K562 (cell line): ENCODE results near the gene CDK5R2. TPM values are rescaled to one million over a fixed set of nuclear protein-coding genes. Genes with fewer than 3 reads are reported as not detected.

ENCODE experiments used
- CBX5 ChIP-seq: IDR thresholded peaks from 2 replicates; pipeline ENCODE4 v1.6.1; 2014; ENCODE audit warnings: low read depth, borderline replicate concordance
- CTBP1 ChIP-seq: fragments of 450-650 bp; IDR thresholded peaks from 2 replicates; pipeline ENCODE4 v1.6.1; 2016; ENCODE audit warnings: borderline replicate concordance
- HCFC1 ChIP-seq: IDR thresholded peaks from 2 replicates; pipeline ENCODE4 v1.6.1; 2012; ENCODE audit warnings: low read depth, low read length, improper control_type of control experiment
- L3MBTL2 ChIP-seq: fragments of 450-650 bp; IDR thresholded peaks from 2 replicates; pipeline ENCODE4 v1.6.1; 2016; ENCODE audit warnings: mild to moderate bottlenecking, moderate library complexity
- PCBP1 ChIP-seq: fragments of 200-400 bp; formaldehyde crosslinking; IDR thresholded peaks from 2 replicates; pipeline ENCODE4 v1.6.1; 2018; ENCODE audit warnings: mild to moderate bottlenecking, low read depth, low read length; ENCODE audit not compliant: poor library complexity, severe bottlenecking
- PTRF ChIP-seq: fragments of 450-650 bp; IDR thresholded peaks from 2 replicates; pipeline ENCODE4 v1.6.1; 2016; ENCODE audit warnings: mild to moderate bottlenecking, missing genetic modification characterization, missing compliant biosample characterization
- SIN3A ChIP-seq, 2 experiments: fragments of 150-350 bp in 1 of 2; IDR thresholded peaks; 2 replicates each; pipeline ENCODE4 v1.6.1; 2011 to 2016; ENCODE audit warnings: borderline replicate concordance in 2 of 2, low read depth in 2 of 2, low read length in 2 of 2, mild to moderate bottlenecking in 2 of 2, moderate library complexity in 2 of 2; ENCODE audit not compliant: control insufficient read depth in 1 of 2
- ZNF165 ChIP-seq: fragments of 250-450 bp; sonication (Bioruptor Pico); IDR thresholded peaks from 2 replicates; pipeline ENCODE4 v1.4.0; 2020; ENCODE audit warnings: borderline replicate concordance
- ZNF444 ChIP-seq: fragments of 250-450 bp; sonication (Bioruptor Pico); IDR thresholded peaks from 2 replicates; pipeline ENCODE4 v1.4.0; 2020; ENCODE audit warnings: mild to moderate bottlenecking, moderate library complexity
- polyA plus RNA-seq, 8 experiments: library from polyadenylated mRNA; depleted of rRNA in 4 of 8; stranded (reverse) in 5 of 8; unstranded in 3 of 8; fragments of >200 nt; fragmentation: Nextera tagmentation in 2 of 8; fragmentation: Illumina TruSeq in 1 of 8; extraction: Ambion mirVana in 2 of 8; extraction: Trizol in 1 of 8; gene quantifications; 2 replicates each; pipeline versions ENCODE4 v1.2.1 to v1.2.3, GENCODE V29; 2011 to 2014; ENCODE audit warnings: inconsistent platforms in 1 of 8, missing spikeins in 1 of 8
- total RNA-seq, 7 experiments: library from RNA; depleted of rRNA in 6 of 7; stranded (reverse); fragments of >200 nt in 6 of 7; fragmentation: Illumina TruSeq in 2 of 7; extraction: Trizol in 2 of 7; gene quantifications; 2 replicates each; pipeline versions ENCODE4 v1.2.1 to v1.2.3, GENCODE V29; 2011 to 2021; ENCODE audit warnings: low replicate concordance in 1 of 7
- TF ChIP-seq, protein P1 (sequence below): fragments of 200-800 bp; sonication (Bioruptor generic); IDR thresholded peaks from 2 replicates; pipeline ENCODE4 v1.6.1; 2017; ENCODE audit warnings: missing genetic modification characterization, missing compliant biosample characterization
- TF ChIP-seq, protein P2 (sequence below): sonication (generic); formaldehyde crosslinking; IDR thresholded peaks from 2 replicates; pipeline ENCODE4 v1.8.0; 2023; ENCODE audit warnings: missing genetic modification reagents, mild to moderate bottlenecking, borderline replicate concordance
- TF ChIP-seq, protein P3 (sequence below): fragments of 250-450 bp; sonication (Bioruptor Pico); IDR thresholded peaks from 2 replicates; pipeline ENCODE4 v1.9.0; 2021; ENCODE audit warnings: mild to moderate bottlenecking
- TF ChIP-seq, protein P4 (sequence below): fragments of 450-650 bp; conservative IDR thresholded peaks from 2 replicates; pipeline ENCODE4 v1.6.1; 2016; ENCODE audit warnings: missing genetic modification characterization, low read depth, mild to moderate bottlenecking, missing compliant biosample characterization, moderate library complexity

CDK5R2 gene
- total and polyA plus RNA-seq, 9 of the 15 experiments (the other 6 are each of a cell fraction or from before 2014, with no cell fraction given): 0.09 TPM; not detected in 8

DNA sequence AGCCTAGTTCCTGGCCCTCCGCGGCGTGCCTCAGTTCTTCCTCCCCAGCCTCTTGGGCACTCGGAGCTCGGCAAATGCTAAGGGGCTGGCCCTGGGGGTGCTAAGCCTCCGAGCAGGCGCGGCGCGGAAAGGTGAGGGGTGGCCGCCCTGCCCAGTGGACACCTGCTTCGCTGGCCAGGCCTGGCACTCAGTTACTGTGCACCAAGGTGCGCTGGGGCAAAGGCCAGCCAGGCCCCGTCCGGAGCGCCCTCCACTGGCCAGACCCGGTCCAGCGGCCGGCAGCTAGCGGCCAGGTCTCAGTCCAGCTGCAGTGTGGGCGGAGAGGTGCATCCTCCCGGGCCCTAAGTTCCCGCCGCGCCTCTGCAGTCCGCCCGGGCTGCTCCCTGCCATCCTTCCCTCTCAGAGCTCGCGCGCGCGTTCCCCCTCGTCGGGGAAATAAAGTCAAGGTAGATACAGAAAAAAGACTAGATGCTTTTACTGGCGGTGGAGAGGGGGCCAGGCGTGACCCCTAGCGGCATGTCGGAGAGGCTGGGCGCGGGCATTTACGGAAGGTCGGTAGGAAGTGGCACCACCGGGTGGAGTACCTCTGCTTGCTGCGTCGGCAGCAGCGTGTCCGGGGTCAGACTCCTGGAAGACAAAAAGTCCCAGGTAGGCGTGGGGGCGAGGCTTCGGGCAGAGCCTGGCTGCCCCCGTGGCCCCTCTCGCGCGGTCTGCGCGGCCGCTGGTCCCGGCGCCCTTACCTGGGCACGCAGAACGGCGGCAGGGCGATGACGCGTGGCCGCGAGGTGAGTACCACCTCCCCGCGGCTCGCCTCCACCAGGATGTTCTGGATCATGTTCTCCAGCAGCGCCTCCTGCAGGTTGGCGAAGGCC lies 43.2 kb downstream of the CDK5R2 start (continued):
- TF ChIP-seq ZNF165 (CRISPR knock-in tag): no peak
- no peak for TF ChIP-seq PTRF (tag)
- TF ChIP-seq, protein P1, sequence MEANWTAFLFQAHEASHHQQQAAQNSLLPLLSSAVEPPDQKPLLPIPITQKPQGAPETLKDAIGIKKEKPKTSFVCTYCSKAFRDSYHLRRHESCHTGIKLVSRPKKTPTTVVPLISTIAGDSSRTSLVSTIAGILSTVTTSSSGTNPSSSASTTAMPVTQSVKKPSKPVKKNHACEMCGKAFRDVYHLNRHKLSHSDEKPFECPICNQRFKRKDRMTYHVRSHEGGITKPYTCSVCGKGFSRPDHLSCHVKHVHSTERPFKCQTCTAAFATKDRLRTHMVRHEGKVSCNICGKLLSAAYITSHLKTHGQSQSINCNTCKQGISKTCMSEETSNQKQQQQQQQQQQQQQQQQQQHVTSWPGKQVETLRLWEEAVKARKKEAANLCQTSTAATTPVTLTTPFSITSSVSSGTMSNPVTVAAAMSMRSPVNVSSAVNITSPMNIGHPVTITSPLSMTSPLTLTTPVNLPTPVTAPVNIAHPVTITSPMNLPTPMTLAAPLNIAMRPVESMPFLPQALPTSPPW (CRISPR knock-in tag): peak; percentile 61
- TF ChIP-seq, protein P2, sequence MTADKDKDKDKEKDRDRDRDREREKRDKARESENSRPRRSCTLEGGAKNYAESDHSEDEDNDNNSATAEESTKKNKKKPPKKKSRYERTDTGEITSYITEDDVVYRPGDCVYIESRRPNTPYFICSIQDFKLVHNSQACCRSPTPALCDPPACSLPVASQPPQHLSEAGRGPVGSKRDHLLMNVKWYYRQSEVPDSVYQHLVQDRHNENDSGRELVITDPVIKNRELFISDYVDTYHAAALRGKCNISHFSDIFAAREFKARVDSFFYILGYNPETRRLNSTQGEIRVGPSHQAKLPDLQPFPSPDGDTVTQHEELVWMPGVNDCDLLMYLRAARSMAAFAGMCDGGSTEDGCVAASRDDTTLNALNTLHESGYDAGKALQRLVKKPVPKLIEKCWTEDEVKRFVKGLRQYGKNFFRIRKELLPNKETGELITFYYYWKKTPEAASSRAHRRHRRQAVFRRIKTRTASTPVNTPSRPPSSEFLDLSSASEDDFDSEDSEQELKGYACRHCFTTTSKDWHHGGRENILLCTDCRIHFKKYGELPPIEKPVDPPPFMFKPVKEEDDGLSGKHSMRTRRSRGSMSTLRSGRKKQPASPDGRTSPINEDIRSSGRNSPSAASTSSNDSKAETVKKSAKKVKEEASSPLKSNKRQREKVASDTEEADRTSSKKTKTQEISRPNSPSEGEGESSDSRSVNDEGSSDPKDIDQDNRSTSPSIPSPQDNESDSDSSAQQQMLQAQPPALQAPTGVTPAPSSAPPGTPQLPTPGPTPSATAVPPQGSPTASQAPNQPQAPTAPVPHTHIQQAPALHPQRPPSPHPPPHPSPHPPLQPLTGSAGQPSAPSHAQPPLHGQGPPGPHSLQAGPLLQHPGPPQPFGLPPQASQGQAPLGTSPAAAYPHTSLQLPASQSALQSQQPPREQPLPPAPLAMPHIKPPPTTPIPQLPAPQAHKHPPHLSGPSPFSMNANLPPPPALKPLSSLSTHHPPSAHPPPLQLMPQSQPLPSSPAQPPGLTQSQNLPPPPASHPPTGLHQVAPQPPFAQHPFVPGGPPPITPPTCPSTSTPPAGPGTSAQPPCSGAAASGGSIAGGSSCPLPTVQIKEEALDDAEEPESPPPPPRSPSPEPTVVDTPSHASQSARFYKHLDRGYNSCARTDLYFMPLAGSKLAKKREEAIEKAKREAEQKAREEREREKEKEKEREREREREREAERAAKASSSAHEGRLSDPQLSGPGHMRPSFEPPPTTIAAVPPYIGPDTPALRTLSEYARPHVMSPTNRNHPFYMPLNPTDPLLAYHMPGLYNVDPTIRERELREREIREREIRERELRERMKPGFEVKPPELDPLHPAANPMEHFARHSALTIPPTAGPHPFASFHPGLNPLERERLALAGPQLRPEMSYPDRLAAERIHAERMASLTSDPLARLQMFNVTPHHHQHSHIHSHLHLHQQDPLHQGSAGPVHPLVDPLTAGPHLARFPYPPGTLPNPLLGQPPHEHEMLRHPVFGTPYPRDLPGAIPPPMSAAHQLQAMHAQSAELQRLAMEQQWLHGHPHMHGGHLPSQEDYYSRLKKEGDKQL (CRISPR knock-in tag): no peak
- no peak for TF ChIP-seq SIN3A (IDR thresholded peaks at IDR 0.05; ENCODE audit: borderline replicate concordance in 2 of 2, control insufficient read depth in 1 of 2, low read depth in 2 of 2, low read length in 2 of 2)
- TF ChIP-seq HCFC1: no peak
- TF ChIP-seq, protein P3, sequence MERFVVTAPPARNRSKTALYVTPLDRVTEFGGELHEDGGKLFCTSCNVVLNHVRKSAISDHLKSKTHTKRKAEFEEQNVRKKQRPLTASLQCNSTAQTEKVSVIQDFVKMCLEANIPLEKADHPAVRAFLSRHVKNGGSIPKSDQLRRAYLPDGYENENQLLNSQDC (CRISPR knock-in tag): no peak
- no peak for TF ChIP-seq PCBP1
- TF ChIP-seq CBX5: no peak
- TF ChIP-seq L3MBTL2: peak; percentile 37; the same call in 1 of the 2 replicates
- TF ChIP-seq ZNF444: no peak
- TF ChIP-seq CTBP1: peak; percentile 36; the same call in 1 of the 2 replicates
- TF ChIP-seq, protein P4, sequence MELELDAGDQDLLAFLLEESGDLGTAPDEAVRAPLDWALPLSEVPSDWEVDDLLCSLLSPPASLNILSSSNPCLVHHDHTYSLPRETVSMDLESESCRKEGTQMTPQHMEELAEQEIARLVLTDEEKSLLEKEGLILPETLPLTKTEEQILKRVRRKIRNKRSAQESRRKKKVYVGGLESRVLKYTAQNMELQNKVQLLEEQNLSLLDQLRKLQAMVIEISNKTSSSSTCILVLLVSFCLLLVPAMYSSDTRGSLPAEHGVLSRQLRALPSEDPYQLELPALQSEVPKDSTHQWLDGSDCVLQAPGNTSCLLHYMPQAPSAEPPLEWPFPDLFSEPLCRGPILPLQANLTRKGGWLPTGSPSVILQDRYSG (tag): no peak
